Gastroesophageal sphincter (tissue), 4 donors: ENCODE results near the gene LCE4A. TPM values are rescaled to one million over a fixed set of nuclear protein-coding genes. Genes with fewer than 3 reads are reported as not detected.

ENCODE experiments used
- ATAC-seq: fragments of 150-250 bp; one replicate; pipeline ENCODE4 v1.9.1; 2016; ENCODE audit warnings: mild to moderate bottlenecking, moderate library complexity
- H3K27ac ChIP-seq, 4 donors: fragments of 200-600 bp; sonication (generic) in 3 of 4; 1 replicate in 3 of 4; 2 replicates in 1 of 4; pipeline ENCODE4 v1.5.1; 2016 to 2019
- H3K27me3 ChIP-seq: fragments of 200-600 bp; sonication (generic); one replicate; pipeline ENCODE4 v1.5.1; 2019
- H3K36me3 ChIP-seq, 2 donors: fragments of 200-600 bp; sonication (generic); one replicate each; pipeline ENCODE4 v1.5.1; 2019; ENCODE audit warnings: control low read depth in 1 of 2
- H3K4me1 ChIP-seq, 3 donors: fragments of 200-600 bp; sonication (generic); 1 replicate in 2 of 3; 2 replicates in 1 of 3; pipeline ENCODE4 v1.5.1; 2016 to 2019; ENCODE audit warnings: control low read depth in 2 of 3
- H3K4me3 ChIP-seq, 2 donors: fragments of 200-600 bp; sonication (generic); one replicate each; pipeline ENCODE4 v1.5.1; 2019; ENCODE audit warnings: mild to moderate bottlenecking in 1 of 2, moderate library complexity in 1 of 2
- H3K9me3 ChIP-seq, 3 donors: fragments of 200-600 bp; sonication (generic); one replicate each; pipeline ENCODE4 v1.5.1; 2017 to 2019; ENCODE audit warnings: control low read depth in 2 of 3
- EP300 ChIP-seq: sonication (generic); formaldehyde crosslinking; IDR thresholded peaks from one replicate; pipeline ENCODE4 v1.6.1; 2017; ENCODE audit warnings: antibody characterized with exemption, mild to moderate bottlenecking
- POLR2A ChIP-seq, 2 donors: fragments of 450-650 bp; IDR thresholded peaks; one replicate each; pipeline ENCODE4 v1.6.1; 2017; ENCODE audit warnings: antibody characterized with exemption in 2 of 2, mild to moderate bottlenecking in 2 of 2, moderate library complexity in 1 of 2
- POLR2AphosphoS5 ChIP-seq: sonication (generic); formaldehyde crosslinking; IDR thresholded peaks from one replicate; pipeline ENCODE4 v1.6.1; 2017; ENCODE audit warnings: antibody characterized with exemption
- WGBS, 2 donors: methylation state at CpG; one replicate each; pipeline ENCODE4 v1.1.5; 2018; ENCODE audit warnings: low coverage in 1 of 2; 5-methylcytosine and 5-hydroxymethylcytosine counted together
- total RNA-seq, 4 donors: library from RNA; depleted of rRNA; stranded (reverse); fragments of >200 nt; gene quantifications; one replicate each; pipeline ENCODE4 v1.1.0, GENCODE V29; 2016
- TF ChIP-seq, protein P1 (sequence below), 4 experiments: fragments of 200-600 bp in 2 of 4; fragments of 450-650 bp in 2 of 4; sonication (generic) in 1 of 4; IDR thresholded peaks; one replicate each; pipeline ENCODE4 v1.5.1; 2017 to 2019; ENCODE audit warnings: antibody characterized with exemption in 4 of 4, mild to moderate bottlenecking in 2 of 4, moderate library complexity in 2 of 4

The LCE4A gene
- total RNA-seq, 4 donors from 2014 or later, result not detected

DNA sequence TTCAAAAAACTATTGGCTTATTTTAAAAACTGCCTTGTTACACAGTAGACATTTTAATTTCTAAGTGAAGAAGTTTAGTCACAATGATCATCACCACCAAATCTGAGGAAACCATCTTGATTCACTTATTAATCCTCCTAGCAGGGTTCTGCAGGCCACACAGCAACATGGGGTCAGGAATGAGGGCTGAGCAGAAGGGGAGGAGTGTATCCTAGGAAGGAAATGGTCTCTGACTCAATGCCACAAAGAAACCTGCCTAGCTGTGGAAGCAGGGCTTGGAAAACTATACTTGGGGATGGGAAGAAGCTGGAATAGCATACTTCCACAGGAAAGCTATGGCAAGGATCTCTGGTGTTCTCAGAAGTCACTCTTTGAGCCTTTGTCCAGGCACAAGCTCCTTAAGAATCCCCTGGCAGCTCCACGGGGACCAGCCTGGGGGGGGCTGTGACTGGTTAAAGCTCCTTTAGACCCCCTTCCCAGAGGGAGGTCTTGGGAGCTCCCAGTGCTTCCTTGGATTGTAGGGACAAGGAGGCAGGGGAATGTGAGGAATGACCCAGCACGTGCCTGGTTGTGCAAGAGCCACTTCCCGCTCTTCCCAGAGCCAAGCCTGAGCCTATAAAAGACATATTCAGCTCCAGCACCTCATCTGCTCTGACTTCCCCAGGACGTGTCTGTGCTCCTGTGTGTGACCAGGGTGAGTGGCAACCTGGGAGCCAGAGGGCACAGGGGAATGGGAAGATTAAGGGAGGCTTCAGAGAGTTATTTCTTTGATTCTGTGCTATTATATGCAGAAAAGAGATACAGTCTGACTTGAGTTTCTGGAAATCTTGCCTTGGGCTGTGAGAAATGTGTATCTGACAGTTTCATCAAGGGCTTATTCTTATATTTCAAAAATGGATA, 10.0 kb upstream of the LCE4A start, which contains the start of gene LCE2A:
Gene LCE2A (plus strand): TSS at position 645 of the 900 bp plus-strand sequence. CDS start 557 bp downstream, outside the sequence.
- 20 to 71% methylated on average over 2 to 3 of the region's 4 CpGs for WGBS, 2 donors
- Histone ChIP-seq H3K4me1 (no peaks in the 10 kb centered on the region), H3K36me3 (no peaks in the 10 kb centered on the region), H3K9me3 (peaks cover 0 to 8% (median 0%) of the 10 kb centered on the region in 3 donors), H3K4me3 (no peak within 1 kb of the TSS), H3K27me3 (no peaks in the 10 kb centered on the region), H3K27ac (no peak within 1 kb of the TSS)
- no peak for ATAC-seq
- TF ChIP-seq POLR2A (IDR thresholded peaks at IDR 0.05) (no peak), EP300 (no peak), POLR2AphosphoS5 (no peak)
- TF ChIP-seq, protein P1, sequence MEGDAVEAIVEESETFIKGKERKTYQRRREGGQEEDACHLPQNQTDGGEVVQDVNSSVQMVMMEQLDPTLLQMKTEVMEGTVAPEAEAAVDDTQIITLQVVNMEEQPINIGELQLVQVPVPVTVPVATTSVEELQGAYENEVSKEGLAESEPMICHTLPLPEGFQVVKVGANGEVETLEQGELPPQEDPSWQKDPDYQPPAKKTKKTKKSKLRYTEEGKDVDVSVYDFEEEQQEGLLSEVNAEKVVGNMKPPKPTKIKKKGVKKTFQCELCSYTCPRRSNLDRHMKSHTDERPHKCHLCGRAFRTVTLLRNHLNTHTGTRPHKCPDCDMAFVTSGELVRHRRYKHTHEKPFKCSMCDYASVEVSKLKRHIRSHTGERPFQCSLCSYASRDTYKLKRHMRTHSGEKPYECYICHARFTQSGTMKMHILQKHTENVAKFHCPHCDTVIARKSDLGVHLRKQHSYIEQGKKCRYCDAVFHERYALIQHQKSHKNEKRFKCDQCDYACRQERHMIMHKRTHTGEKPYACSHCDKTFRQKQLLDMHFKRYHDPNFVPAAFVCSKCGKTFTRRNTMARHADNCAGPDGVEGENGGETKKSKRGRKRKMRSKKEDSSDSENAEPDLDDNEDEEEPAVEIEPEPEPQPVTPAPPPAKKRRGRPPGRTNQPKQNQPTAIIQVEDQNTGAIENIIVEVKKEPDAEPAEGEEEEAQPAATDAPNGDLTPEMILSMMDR (IDR thresholded peaks at IDR 0.05), result no peak

DNA sequence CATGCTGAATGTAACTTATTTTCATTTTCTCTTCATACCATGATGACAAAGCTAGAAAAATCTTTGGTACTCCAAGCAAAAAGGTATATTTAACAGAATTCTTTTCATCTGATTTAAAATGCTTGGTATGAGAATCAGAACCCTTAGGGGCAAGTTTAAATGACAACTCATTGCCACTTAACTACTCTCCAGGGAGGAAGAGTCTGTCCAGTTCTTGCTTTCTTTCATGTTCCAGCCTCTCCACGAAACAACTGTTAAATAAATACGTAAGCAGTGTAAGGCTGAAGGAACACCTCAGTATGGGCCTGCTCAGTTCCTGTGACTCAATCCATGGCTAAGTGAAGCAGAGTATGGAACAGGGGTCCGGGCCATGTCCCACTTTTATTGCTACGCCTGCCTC, 8.2 kb upstream of the LCE4A start:
- ATAC-seq, result no peak
- WGBS, 2 donors, result 79 to 82% methylated on average over 3 to 4 of the region's 4 CpGs

DNA sequence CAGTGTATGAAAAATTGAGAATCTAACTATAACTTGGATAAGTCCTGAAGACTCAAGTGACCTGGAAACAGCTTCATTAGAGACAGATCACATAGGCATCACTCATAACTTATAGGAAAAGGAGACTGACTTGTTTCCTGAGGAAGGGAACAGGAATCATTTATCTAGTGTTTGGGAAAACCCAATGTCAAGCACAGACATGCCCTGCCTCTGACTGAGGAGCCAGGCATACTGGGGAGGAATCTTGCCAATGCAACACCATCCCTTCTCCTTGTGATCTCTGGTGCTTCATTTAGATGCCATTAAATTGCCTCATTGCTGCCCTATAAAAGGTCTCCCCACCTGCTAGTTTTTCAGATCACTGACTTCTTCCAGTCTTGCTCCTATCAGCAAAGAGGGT, 10.3 kb downstream of the LCE4A start:
- no peak overlapping the region for H3K27ac ChIP-seq
- no peak for TF ChIP-seq EP300
- TF ChIP-seq POLR2A (IDR thresholded peaks at IDR 0.05), result no peak
- TF ChIP-seq, protein P1 (IDR thresholded peaks at IDR 0.05), result no peak
- TF ChIP-seq POLR2AphosphoS5, result no peak
- H3K9me3 ChIP-seq, result peaks cover 0 to 12% (median 0%) of the 10 kb centered on the region in 3 donors
- H3K36me3 ChIP-seq, result no peaks in the 10 kb centered on the region
- no peak overlapping the region for H3K4me3 ChIP-seq
- ATAC-seq, result no peak
- no peaks in the 10 kb centered on the region for H3K4me1 ChIP-seq
- no peaks in the 10 kb centered on the region for H3K27me3 ChIP-seq

More for the DNA sequence above, 8.2 kb upstream of the LCE4A start:
- Histone ChIP-seq H3K36me3 (no peaks in the 10 kb centered on the region), H3K4me1 (no peaks in the 10 kb centered on the region), H3K4me3 (no peak overlapping the region), H3K9me3 (peaks cover 0 to 7% (median 0%) of the 10 kb centered on the region in 3 donors), H3K27ac (no peak overlapping the region), H3K27me3 (no peaks in the 10 kb centered on the region)
- no peak for TF ChIP-seq POLR2A (IDR thresholded peaks at IDR 0.05)
- no peak for TF ChIP-seq EP300
- TF ChIP-seq, protein P1 (IDR thresholded peaks at IDR 0.05), result no peak
- no peak for TF ChIP-seq POLR2AphosphoS5

DNA sequence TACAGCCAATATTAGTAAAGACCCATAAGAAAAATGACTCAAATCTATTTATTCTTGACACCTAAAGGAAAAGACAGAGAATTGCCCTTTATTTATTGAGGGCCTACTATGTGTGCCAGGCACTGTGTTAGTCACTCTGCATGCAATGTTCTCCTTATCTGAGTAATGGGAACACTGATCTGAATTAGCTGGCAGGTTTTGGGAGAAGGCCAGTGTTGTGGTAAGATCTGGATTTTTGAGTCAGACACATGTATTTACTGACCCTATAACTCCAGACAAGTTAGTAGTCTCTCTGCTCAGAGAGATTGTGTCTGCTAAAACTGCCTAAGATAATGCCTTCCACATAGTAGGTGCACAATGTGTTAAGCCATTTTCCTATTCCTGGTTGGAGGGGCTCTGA, 17.3 kb downstream of the LCE4A start:
- Histone ChIP-seq H3K4me3 (no peak overlapping the region), H3K4me1 (no peaks in the 10 kb centered on the region), H3K36me3 (no peaks in the 10 kb centered on the region), H3K9me3 (no peaks in the 10 kb centered on the region), H3K27me3 (no peaks in the 10 kb centered on the region), H3K27ac (no peak overlapping the region)
- no peak for ATAC-seq
- no peak for TF ChIP-seq POLR2A (IDR thresholded peaks at IDR 0.05)

DNA sequence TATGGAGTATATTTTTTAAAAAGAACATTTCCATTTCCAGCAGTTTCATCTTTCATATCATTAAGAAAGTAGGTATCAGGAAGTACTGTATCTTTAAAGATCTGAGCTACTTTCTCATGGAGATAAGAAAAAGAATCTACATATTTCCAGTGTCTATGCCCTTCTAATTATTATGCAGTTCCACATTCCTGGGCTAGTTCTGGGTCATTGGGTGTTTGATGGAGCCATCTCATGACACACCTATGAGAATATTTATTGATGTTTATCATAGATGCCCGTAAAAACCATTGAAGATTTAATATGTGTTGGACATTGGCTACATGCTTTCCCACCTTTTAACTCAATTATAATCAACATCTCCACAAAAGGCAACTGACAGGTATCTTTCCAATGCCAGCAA, 21.0 kb downstream of the LCE4A start:
- H3K36me3 ChIP-seq, result no peaks in the 10 kb centered on the region
- 67 to 89% methylated on average over 1 of the region's 1 CpG for WGBS, 2 donors

More for the DNA sequence above, 21.0 kb downstream of the LCE4A start:
- Histone ChIP-seq H3K4me3 (no peak overlapping the region), H3K9me3 (no peaks in the 10 kb centered on the region), H3K27ac (no peak overlapping the region), H3K27me3 (no peaks in the 10 kb centered on the region), H3K4me1 (no peaks in the 10 kb centered on the region)
- ATAC-seq, result no peak
- TF ChIP-seq EP300, result no peak
- TF ChIP-seq, protein P1 (IDR thresholded peaks at IDR 0.05), result no peak
- TF ChIP-seq POLR2A (IDR thresholded peaks at IDR 0.05), result no peak
- TF ChIP-seq POLR2AphosphoS5, result no peak
